HG03457 (cell line): ENCODE results near the gene PDZD8.
A peak's percentile ranks its signal among the peaks of the same experiment; 100 is the strongest.

Experiments used
- ATAC-seq: cut with Tn5 transposase; IDR thresholded peaks from one replicate; pipeline ENCODE4 v1.9.1; 2021; ENCODE audit warnings: moderate number of reproducible peaks; ENCODE audit not compliant: unreplicated experiment

The PDZD8 gene

DNA sequence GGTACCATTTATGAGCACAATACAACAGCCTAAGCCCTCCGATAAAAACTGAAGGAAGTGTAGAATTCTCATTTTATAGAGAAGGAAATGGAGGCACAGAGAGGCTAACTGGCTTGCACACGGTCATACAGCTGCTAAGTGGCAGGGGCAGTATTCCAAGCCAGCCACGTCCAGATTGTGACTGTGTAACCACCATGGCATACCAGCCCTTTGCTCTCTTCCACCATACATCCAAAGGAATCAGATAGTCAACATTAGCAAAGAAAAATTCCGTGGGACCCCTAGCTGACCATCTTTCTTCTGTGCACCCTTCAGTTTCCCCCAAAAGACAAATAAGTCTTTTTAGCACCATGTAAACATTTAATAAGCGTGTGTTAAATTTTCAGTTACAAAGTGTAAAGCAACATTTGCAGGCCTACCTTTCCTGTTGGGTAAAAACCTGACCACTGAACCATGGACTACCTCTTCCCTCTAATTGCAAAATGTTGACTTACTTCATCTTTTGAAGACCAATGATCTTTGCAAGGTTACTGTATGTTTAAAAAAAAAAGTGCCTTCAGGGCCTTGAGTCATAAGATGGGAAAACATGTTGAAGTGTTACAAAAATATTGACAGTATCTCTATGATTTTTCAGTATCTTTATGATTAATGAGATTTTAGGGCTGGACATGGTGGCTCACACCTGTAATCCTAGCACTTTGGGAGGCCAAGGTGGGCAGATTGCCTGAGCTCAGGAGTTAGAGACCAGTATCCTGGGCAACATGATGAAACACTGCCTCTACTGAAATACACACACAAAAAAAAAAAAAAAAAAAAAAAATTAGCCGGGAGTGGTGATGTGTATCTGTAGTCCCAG, 24.3 kb upstream of the PDZD8 start:
- no peak for ATAC-seq

- ATAC-seq, result no peak
Observed at GRCh38 chr10:117398029-117398428, 22.8 kb upstream of the PDZD8 start.

GRCh38 chr10:117391436-117392205, 16.4 kb upstream of the PDZD8 start:
- no peak for ATAC-seq

DNA sequence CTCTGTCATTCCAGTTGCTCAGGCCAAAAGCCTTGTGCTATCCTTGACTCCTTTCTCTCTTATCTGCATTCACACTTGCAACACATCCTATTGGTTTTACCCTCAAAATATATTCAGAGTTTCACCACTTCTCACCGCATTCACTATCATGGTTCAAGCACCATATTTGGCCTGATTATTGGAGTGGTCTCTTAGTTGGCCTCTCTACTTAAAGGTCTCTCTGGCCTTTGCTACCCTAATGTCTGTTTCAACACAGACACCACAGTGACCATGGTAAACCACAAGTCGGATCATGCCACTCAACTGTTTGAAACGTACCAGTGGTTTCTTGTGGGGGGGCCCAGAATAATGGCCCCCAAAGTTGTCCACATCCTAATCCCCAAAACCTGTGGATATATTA, 15.2 kb upstream of the PDZD8 start:
- ATAC-seq, result no peak

- no peak for ATAC-seq
Observed at GRCh38 chr10:117386805-117387204, 11.6 kb upstream of the PDZD8 start.

DNA sequence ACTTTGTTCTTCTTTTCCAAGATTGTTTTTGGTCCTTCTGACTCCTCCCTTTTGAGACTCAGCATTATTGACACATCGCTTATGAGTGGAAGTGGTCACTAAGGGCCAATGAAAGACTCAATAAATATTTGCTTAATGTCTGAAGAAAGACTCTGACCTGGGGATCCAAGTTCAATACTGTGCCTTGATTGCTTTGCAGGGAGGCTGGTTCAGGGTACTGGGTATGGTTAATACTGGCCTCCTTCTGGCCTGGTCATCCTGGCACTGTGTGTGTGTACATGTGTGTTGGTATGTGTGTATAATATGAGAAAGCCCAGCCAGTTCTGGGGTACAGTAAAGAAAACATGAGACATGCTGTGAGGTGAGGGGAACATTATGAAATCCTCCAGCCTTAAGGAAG, 7.6 kb upstream of the PDZD8 start:
- ATAC-seq, result no peak

DNA sequence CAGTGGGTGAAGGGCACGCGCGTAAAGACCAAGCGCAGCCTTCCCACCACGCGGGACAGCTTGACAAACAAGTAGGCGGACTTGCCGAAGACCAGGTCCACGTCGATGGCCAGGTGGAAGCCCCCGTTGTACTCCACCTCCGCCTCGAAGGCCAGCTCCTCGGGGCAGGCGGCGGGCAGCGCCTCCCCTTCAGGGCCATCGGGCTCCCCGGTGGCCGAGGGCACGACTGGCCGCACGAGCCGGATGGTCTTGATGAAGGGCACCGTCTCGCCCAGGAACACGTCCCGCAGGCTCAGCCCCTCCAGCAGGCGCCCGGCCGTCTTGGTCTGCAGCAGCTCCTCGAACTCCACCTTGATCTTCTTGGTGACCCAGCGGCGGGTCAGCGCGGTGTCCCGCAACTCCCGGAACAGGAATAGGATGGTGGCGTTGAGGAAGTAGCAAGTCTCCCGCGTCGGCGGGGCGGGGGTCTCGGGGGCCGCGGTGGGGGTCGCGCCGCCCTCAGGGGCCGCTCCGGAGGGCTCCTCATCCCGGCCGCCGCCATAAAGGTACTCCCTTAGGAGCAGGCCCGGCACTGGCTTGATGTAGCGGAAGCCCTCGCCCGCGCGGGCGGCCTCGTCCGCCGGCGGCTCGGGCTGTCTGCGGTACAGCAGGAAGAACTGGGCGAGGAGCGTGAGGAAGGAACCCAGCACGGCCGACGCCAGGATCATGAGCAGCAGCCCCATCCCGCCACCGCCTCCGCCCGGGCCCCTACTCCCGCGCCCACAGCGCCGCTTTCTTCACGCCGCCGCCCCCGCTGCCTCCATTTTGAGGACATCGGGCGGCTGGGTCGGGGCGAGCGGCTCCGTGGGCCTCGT, 507 bp downstream of the PDZD8 start:
- ATAC-seq, result peak; percentile 33

DNA sequence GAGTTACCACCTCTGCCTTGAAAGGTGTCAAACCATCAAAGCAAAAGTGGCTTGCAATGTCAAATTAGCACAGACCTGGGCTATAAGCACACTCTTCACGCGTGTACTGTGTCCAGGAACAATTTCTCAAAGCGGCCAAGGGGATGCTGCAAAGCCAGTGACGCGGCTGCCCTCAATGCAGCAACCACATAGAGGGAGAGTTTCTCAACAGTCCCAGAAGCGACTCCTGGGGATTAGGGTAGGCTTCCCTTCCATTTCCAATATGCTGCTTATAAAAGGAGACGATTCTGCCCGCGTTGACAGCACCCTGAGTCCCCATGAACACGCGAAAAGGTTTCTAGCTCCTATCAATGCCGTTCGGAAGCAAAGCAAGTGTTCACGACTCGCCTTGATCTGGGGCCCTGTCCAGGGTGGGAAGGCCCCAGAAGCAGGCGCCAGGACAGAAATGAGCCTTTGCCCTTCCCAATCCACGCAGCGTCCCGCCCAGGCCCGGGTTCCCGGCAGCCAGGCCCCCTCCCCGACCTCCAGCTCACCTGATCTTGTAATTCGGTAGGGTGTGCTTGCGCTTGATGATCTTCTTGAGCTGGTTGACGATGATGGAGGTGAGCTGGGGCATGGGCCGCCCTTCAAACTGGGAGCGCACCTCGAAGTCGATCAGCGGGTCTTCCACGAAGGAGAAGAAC, 1.3 kb downstream of the PDZD8 start:
- ATAC-seq, result no peak

- ATAC-seq, result no peak
Observed at GRCh38 chr10:117370205-117370604, 5.0 kb downstream of the PDZD8 start.

- no peak for ATAC-seq
Observed at GRCh38 chr10:117367718-117368117, 7.5 kb downstream of the PDZD8 start.

GRCh38 chr10:117366741-117367140, 8.5 kb downstream of the PDZD8 start:
- ATAC-seq, result no peak

- ATAC-seq, result no peak
Observed at GRCh38 chr10:117365612-117366011, 9.6 kb downstream of the PDZD8 start.

- ATAC-seq, result no peak
Observed at GRCh38 chr10:117364110-117364960, 10.9 kb downstream of the PDZD8 start.

GRCh38 chr10:117363028-117363427, 12.2 kb downstream of the PDZD8 start:
- ATAC-seq, result peak; percentile 41

DNA sequence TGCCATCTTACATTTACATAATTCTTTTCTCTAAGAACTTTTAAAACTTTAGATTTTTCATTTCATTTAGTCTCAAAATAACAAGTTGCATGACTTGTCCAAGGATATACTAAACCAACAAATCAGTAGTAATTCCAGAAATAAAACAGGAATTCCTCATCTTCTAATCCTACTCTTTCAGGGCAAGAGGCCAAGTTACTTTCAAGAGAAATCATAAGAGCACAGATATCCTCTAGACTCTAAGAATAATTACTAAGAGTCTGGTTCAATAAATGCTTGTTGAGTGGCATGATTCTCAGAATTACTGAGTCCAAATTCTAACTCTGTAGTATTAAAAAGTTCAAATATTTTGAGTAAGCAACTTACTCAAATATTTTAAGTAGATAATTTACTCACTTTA, 12.9 kb downstream of the PDZD8 start:
- no peak for ATAC-seq

DNA sequence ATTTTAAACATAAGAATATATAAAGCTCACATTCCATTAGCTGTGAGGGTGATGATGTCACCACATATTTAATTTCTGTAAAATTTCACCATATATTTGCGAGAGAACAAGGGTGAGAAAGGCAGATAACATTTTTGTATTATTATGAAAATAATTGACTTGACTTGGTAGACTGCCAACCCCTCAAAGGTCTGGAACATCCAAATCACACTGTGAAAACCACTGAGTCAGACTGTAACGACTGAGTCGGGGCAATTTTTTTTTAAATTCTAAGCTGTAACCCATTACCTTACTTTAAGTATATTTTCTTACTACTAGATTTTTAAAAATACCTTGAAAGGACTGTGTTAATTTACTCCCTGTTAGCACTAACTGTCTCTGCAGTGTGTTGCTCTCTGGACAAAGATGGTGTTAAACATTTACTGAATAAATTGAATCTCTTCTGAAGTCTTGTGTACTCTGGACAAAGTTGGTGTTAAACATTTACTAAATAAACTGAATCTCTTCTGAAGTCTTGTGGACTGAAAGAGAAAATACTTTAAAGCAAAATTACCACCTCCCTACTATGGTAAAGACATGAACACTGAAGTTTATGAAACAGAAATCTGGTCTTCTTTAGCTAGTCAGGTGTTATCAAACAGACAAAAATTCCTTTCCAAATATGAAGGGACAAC, 14.1 kb downstream of the PDZD8 start:
- peak; percentile 61 for ATAC-seq

- no peak for ATAC-seq
Observed at GRCh38 chr10:117360016-117360415, 15.2 kb downstream of the PDZD8 start.

DNA sequence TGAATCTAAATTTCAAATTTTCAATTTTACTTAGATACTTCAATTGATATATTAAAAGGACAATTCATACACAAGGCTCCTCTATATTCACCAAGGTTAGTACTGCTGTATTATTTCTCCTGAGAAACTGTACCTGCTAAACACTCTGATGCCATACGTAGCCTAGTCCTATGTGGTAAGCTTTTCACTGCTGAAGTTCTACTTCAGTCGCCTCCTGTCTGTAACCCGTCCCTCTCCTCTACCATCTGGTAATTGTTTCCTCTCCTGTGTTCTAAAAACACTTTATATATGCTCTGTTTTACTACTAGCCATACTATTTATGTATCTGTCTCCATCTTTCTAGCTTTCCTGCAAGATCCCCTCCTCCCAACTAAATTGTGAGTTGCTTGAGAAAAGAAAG, 20.2 kb downstream of the PDZD8 start:
- ATAC-seq, result no peak

- ATAC-seq, result no peak
Observed at GRCh38 chr10:117353684-117354083, 21.6 kb downstream of the PDZD8 start.
